ENCODE data around the gene CYB561D1.

DNA sequence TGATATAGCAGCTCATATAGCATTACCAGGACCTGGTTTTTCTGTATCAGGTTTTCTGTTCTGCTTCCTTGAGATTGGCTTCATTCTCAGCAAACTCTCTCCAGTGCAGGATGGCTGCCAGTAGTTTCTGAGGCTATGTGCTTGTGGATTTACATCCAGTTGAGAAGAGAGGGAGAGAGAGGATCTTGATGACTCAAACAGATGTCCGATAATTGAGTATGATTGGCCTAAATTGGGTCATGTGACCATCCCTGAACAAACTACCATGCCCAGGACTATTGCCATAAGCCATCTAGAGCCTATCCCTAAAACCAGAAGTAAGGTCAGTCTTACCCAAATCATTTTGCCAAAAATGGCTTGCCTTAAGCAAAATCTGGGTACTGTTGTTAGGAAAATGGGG, 49.5 kb upstream of the CYB561D1 start:
- TF ChIP-seq, protein P1, sequence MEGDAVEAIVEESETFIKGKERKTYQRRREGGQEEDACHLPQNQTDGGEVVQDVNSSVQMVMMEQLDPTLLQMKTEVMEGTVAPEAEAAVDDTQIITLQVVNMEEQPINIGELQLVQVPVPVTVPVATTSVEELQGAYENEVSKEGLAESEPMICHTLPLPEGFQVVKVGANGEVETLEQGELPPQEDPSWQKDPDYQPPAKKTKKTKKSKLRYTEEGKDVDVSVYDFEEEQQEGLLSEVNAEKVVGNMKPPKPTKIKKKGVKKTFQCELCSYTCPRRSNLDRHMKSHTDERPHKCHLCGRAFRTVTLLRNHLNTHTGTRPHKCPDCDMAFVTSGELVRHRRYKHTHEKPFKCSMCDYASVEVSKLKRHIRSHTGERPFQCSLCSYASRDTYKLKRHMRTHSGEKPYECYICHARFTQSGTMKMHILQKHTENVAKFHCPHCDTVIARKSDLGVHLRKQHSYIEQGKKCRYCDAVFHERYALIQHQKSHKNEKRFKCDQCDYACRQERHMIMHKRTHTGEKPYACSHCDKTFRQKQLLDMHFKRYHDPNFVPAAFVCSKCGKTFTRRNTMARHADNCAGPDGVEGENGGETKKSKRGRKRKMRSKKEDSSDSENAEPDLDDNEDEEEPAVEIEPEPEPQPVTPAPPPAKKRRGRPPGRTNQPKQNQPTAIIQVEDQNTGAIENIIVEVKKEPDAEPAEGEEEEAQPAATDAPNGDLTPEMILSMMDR (conservative IDR thresholded peaks at IDR 0.05; ENCODE audit: low read length): no peak
- no peak for TF ChIP-seq EZH2phosphoT487 (IDR thresholded peaks at IDR 0.05; ENCODE audit: borderline replicate concordance)

Measured in Loucy (cell line).